ENCODE data around the gene FDX2. TPM values are rescaled to one million over a fixed set of nuclear protein-coding genes. Genes with fewer than 3 reads are reported as not detected.

The FDX2 gene
- total and polyA plus RNA-seq, 2 of the 13 experiments (the other 11 are each of a cell fraction or from before 2014, with no cell fraction given): 21.0 to 24.7 TPM

DNA sequence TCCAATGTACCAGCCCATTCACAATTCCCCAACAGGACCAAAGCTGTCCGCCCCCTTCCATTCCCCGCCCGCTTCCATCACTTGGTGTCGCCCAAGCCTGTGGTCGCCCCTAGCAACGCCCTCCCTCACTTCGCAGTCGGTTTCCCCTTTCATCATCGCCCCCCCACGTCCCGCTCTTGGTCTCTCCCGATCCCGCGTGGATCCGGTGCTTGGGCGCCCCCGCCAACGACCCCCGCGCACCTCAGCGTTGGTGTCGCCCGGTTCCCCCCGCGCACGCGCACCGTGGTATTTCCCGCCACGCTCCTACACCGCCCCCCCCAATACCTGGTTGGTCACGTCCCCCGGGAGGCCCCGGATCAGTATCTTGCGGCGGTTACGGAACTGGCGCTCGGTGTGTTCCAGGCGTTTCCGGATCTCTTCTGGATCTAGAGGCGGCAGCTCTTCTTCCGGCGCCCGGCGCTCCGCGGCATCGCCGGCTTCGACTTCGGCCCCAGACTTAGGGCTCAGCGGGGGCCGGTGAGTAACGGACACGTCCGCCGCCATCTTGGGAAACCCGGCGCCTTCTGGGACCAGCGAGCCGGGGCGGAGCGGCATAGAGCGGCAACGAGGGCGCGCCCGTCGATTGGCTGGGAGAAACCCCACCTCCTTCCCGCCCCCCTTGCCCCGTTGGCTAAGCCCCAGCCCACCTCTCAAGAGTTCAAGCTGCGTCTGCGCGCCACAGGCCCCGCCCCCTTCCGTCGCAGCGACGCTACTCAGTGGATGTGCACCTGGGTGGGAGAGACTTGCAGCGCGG is 17.3 kb upstream of the FDX2 start, which contains the start of gene RAVER1:
Gene RAVER1 (minus strand): TSS at position 565 of the 793 bp plus-strand sequence. CDS start 22 bp downstream, at position 543.
- FAIRE-seq: peak; percentile 54
- Histone ChIP-seq H3K4me3 (replicated peaks in 1 of 3; ENCODE audit: insufficient read depth in 1 of 3, low read depth in 2 of 3, low read length in 3 of 3) (peak within 1 kb of the TSS; percentile 77 to 89 (median 86)), H2AFZ (ENCODE audit: low read length) (no peak within 1 kb of the TSS), H3K4me2 (ENCODE audit: low read depth, low read length) (peak within 1 kb of the TSS; percentile 98), H3K9ac (ENCODE audit: insufficient read depth, low read depth, low read length) (peak within 1 kb of the TSS; percentile 96), H3K36me3 (replicated peaks in 1 of 2; ENCODE audit: control insufficient read depth in 1 of 2, insufficient read depth in 2 of 2, low read length in 2 of 2) (peaks cover 18 to 28% of the 10 kb centered on the region in 2 experiments), H3K4me1 (ENCODE audit: insufficient read depth, low read length) (peaks cover 37% of the 10 kb centered on the region), H3K27me3 (ENCODE audit: control insufficient read depth in 1 of 2, insufficient read depth in 2 of 2, low read length in 2 of 2) (no peaks in the 10 kb centered on the region; a peak in 1 of 5 replicates), H3K9me3 (ENCODE audit: low read length) (no peaks in the 10 kb centered on the region), H3K27ac (ENCODE audit: extremely low read length, insufficient read depth, low read length) (peak within 1 kb of the TSS; percentile 95), H3K79me2 (ENCODE audit: insufficient read depth, low read length) (peaks cover 37% of the 10 kb centered on the region), H4K20me1 (ENCODE audit: insufficient read depth, low read length) (peaks cover 12% of the 10 kb centered on the region; the same call in 1 of the 2 replicates)
- under 1% methylated on average over 47 of the region's 82 CpGs for WGBS (ENCODE audit: low lambda C conversion rate)
- peak; percentile 91 for DNase-seq (ENCODE audit: low spot score)
- ChIA-PET CTCF (ENCODE audit: low intra/inter-chr PET ratio, low total read pairs) (no interaction called here), POLR2A (interaction anchor here (0.5 to 6.9 kb wide), 19 partner anchors 9 to 388 kb away, joined by 3 to 79 read pairs (median 5); partner anchors contain the start of genes CDC37, FDX2, ICAM1 and ICAM4)
- intact Hi-C loops (cut with micrococcal nuclease; ENCODE audit: unreplicated experiment): loop anchor here (2.0 kb wide), 1 partner anchor 40 kb away; no protein-coding TSS in a partner anchor
- ATAC-seq: peak; percentile 70
- in situ Hi-C loops (cut with HindIII; ENCODE audit: extremely low pct_ligation_motif_present, low pct_unique_long_range_greater_than_20kb): no loop called here
- no TSS peak for BruUV-seq (replicated peaks)
- TF ChIP-seq, protein P1, sequence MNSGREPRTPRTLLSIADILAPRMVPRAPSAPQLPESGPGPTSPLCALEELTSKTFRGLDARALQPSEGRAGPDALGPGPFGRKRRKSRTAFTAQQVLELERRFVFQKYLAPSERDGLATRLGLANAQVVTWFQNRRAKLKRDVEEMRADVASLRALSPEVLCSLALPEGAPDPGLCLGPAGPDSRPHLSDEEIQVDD (CRISPR knock-in tag; IDR thresholded peaks at IDR 0.05; ENCODE audit: borderline replicate concordance): no peak
- TF ChIP-seq, protein P2, sequence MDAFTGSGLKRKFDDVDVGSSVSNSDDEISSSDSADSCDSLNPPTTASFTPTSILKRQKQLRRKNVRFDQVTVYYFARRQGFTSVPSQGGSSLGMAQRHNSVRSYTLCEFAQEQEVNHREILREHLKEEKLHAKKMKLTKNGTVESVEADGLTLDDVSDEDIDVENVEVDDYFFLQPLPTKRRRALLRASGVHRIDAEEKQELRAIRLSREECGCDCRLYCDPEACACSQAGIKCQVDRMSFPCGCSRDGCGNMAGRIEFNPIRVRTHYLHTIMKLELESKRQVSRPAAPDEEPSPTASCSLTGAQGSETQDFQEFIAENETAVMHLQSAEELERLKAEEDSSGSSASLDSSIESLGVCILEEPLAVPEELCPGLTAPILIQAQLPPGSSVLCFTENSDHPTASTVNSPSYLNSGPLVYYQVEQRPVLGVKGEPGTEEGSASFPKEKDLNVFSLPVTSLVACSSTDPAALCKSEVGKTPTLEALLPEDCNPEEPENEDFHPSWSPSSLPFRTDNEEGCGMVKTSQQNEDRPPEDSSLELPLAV (CRISPR knock-in tag; conservative IDR thresholded peaks at IDR 0.05; ENCODE audit: low read depth): 0 out of 2 replicates have a peak, but pooled peaks have one; percentile 33
- TF ChIP-seq ZBTB4 (CRISPR knock-in tag; IDR thresholded peaks at IDR 0.05; ENCODE audit: borderline replicate concordance) (peak; percentile 45; the same call in 1 of the 2 replicates), PCBP1 (IDR thresholded peaks at IDR 0.05; ENCODE audit: borderline replicate concordance, low read depth, low read length) (peak; percentile 82; the same call in 1 of the 2 replicates), GMEB1 (CRISPR knock-in tag; IDR thresholded peaks at IDR 0.05; ENCODE audit: borderline replicate concordance) (peak; percentile 89), MEIS2 (CRISPR knock-in tag; IDR thresholded peaks at IDR 0.05) (no peak), HNRNPH1 (optimal IDR thresholded peaks at IDR 0.05; ENCODE audit: low read depth, low read length) (no peak)
- TF ChIP-seq, protein P3, sequence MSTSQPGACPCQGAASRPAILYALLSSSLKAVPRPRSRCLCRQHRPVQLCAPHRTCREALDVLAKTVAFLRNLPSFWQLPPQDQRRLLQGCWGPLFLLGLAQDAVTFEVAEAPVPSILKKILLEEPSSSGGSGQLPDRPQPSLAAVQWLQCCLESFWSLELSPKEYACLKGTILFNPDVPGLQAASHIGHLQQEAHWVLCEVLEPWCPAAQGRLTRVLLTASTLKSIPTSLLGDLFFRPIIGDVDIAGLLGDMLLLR (CRISPR knock-in tag; IDR thresholded peaks at IDR 0.05): peak; percentile 82; the same call in 1 of the 2 replicates
- TF ChIP-seq, protein P4, sequence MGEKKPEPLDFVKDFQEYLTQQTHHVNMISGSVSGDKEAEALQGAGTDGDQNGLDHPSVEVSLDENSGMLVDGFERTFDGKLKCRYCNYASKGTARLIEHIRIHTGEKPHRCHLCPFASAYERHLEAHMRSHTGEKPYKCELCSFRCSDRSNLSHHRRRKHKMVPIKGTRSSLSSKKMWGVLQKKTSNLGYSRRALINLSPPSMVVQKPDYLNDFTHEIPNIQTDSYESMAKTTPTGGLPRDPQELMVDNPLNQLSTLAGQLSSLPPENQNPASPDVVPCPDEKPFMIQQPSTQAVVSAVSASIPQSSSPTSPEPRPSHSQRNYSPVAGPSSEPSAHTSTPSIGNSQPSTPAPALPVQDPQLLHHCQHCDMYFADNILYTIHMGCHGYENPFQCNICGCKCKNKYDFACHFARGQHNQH (CRISPR knock-in tag; IDR thresholded peaks at IDR 0.05): 0 out of 2 replicates have a peak, but pooled peaks have one; percentile 15
